Body of pancreas (tissue), 4 donors: Measurements from ENCODE around the gene PWWP2B.

Experiments
- CTCF ChIP-seq, 7 experiments: fragments of 450-650 bp in 4 of 7; fragments of 200-600 bp in 3 of 7; sonication (generic) in 3 of 7; IDR thresholded peaks; one replicate each; pipeline ENCODE4 v1.5.1; 2016 to 2019; ENCODE audit warnings: antibody characterized with exemption in 7 of 7
- POLR2A ChIP-seq, 3 donors: fragments of 450-650 bp; IDR thresholded peaks; one replicate each; pipeline ENCODE4 v1.6.1; 2016; ENCODE audit warnings: antibody characterized with exemption in 3 of 3, mild to moderate bottlenecking in 2 of 3

- TF ChIP-seq POLR2A (IDR thresholded peaks at IDR 0.05) (no peak), CTCF (IDR thresholded peaks at IDR 0.05) (no peak)
Observed at GRCh38 chr10:132429281-132430230, 32.6 kb downstream of the PWWP2B start.
